DMS 273 treated with DMSO at 0.1 percent for 48 hours (cell line): ENCODE measurements around the gene SOX9.

Source experiments
- DNase-seq: peaks from one replicate; lab custom pipeline; 2025; lab: John Stamatoyannopoulos, UW

The SOX9 gene

GRCh38 chr17:72162569-72162968, 41.7 kb downstream of the SOX9 start:
- DNase-seq, result no peak

GRCh38 chr17:72163474-72163873, 42.7 kb downstream of the SOX9 start:
- peak; percentile 41 for DNase-seq

DNA sequence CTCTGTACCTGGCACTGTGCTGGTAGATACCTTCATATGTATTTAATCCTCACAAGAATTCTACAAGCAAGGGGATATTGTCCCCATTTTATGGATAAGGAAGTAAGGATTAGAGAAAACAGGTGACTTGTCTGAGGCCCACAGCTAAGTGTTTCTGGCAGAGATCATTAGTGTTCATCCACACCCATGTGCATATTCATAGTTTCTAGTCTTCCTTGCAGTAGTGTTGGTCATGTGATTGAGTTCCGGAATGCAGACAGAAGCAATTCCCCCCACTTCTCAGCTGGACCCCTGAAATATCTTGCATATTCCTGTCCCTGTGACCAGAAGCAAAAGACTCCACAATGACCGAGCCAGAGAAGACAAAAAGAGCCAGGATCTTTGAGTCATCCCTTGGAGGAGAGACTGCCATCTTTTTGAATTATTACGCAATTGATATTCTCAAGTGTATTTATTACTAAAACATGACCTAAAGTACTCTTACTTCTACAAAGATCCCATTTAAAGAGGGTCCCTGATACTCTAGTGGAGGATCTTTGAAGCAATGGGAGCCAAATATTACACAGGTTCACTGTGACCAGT, 43.4 kb downstream of the SOX9 start:
- DNase-seq, result no peak

DNA sequence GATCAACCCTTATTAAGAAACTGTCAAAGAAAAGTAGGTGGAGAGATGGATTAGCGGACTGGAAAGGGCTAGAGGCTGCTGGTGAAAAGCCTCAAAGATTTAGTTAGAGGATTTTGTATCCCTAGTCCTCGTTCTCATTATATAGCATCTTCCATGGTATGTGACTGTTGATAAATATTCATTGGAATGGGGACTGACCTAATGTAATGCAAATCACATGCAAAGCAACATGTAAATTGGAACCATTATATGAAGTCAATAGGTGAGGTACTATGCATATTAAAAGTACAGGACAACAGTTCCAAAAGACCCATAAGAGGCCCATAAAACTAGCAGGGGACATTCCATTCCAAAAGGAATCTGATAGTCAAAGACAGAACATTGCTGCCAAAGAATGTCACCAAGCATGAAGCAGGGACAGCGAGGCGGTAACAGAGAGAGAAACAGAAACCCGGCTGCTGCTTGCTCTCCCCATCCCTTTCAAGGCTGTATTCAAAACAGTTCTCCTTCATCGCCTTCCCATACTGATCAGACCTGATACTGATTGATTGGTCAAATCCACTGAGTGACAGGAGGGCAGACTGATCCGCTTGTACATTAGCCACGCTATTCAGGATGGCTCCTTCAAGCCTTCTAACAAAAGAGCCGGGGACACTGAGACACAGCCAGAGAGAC, 44.5 kb downstream of the SOX9 start:
- no peak for DNase-seq

GRCh38 chr17:72165867-72166439, 45.1 kb downstream of the SOX9 start:
- no peak for DNase-seq

DNA sequence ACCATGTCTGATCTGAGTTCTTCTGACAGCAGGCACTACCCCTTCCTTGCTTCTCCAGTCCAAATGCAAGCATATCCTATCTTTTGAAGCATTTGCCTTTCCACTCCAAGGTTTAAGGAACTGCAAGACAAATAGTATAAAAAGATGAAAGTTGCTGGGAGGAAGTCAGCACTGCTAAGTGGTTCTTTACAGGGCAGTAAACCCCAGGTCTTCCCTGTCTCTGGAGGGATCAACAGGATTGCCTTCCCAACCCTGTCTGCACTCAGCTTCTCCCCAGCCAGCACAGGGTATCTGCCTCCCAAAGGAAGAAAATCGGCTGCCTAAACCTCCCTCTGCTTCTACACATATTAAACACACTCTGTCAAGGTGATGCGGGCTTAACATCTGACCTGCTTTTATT, 46.8 kb downstream of the SOX9 start:
- no peak for DNase-seq

DNA sequence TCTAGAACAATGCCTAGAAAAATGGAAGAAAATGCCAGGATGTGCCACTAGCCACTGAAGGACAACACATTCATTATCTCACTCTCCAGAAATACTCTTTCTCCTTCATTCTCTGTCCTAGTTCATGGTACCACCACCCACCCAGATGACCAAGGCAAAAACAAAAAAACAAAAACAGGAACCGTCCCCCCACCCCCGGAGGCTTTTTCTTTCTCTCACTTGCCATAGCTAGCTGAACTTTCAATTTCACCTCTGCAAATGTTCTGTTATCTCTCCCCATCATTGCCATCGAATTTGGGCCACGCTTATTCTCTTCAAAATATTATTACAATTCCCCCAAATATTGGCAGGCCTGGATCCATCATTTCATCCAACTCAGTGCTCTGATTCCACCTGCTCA, 49.0 kb downstream of the SOX9 start:
- no peak for DNase-seq

- peak; percentile 44 for DNase-seq
Measured at GRCh38 chr17:72171703-72172667, 51.2 kb downstream of the SOX9 start.

GRCh38 chr17:72173499-72174116, 52.8 kb downstream of the SOX9 start:
- peak; percentile 63 for DNase-seq

DNA sequence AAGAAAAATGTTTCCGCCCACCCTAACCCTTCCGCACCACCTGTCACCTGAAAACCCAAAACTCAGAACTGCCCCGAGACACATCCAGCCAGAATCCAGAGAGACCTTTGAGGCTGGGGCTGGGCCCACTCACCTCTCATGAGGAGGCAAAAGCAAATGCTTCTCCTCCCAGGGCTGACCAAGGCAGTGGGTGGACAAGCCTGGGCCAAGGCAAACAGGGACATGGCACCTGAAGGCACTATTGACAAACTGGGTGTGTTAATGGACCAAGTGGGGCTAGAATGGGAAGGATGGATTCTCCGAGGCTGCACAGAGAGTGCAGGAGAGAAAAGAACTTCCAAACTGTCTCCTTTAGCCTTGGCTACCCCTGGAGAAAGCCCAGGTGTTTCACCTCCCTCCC, 54.4 kb downstream of the SOX9 start:
- no peak for DNase-seq
